Subcutaneous adipose tissue (tissue), 4 donors: ENCODE data around the gene PTPRA. TPM values are rescaled to one million over a fixed set of nuclear protein-coding genes. Genes with fewer than 3 reads are reported as not detected.

Source experiments
- CTCF ChIP-seq: fragments of 450-650 bp; IDR thresholded peaks from one replicate; pipeline ENCODE4 v1.5.1; 2016; ENCODE audit warnings: low read depth, mild to moderate bottlenecking, control low read depth, antibody characterized with exemption, moderate library complexity
- total RNA-seq, 4 donors: library from RNA; depleted of rRNA; stranded (reverse); fragments of >200 nt; gene quantifications; one replicate each; pipeline ENCODE4 v1.1.0, GENCODE V29; 2016

The PTPRA gene
- total RNA-seq, 4 donors from 2014 or later: 64.4 to 99.5 (median 95.3) TPM

GRCh38 chr20:2967841-2968240, 94.6 kb downstream of the PTPRA start:
- no peak for TF ChIP-seq CTCF

GRCh38 chr20:2972126-2972525, 98.8 kb downstream of the PTPRA start:
- no peak for TF ChIP-seq CTCF

GRCh38 chr20:2973574-2973973, 100.3 kb downstream of the PTPRA start:
- no peak for TF ChIP-seq CTCF

DNA sequence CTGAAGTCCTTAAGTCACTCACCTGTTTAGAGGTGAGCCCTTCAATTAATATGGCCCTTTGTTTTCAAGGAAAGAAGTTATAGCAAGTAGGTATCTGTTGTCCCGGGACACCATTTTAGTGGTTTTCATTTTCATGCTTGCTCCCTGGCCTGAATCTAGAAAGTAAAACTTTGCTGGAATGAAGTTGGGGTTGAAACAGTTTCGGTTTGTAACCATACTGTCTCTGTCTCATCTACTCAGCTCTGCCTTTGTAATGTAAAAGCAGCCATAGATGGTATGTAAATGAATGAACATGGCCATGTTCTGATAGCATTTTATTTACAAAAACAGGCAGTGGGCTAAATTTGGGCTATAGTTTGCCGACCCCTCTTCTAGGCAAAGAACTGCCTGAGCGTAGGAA, 105.2 kb downstream of the PTPRA start:
- TF ChIP-seq CTCF: no peak

GRCh38 chr20:2981646-2982045, 108.4 kb downstream of the PTPRA start:
- no peak for TF ChIP-seq CTCF

GRCh38 chr20:2983508-2983907, 110.2 kb downstream of the PTPRA start:
- no peak for TF ChIP-seq CTCF

DNA sequence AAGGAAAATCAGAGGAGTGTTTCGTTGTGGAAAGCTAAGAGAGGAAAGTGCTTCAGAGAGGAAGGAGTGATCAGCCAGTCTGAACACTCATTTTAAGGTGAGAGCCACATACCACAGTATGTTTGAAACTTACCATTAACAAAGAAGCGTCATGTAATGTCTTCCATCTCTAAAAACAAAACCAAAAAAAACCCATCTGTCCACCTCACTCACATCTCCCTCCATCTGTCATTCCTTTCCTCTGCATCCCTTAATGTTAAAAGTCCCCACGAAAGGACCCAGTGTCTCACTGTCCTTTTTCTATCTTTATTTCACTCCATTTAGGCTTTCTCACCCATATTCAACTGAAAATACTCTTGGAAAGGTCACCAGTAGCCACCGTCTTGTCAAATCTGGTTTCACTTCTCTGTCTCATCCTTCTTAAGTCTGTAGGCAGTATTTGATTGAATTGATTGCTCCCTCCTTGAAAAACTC, 110.8 kb downstream of the PTPRA start:
- no peak for TF ChIP-seq CTCF
